ENCODE data around the gene SF3B4. TPM values are rescaled to one million over a fixed set of nuclear protein-coding genes. Genes with fewer than 3 reads are reported as not detected.

SF3B4 gene
- total and polyA plus RNA-seq, 2 of the 13 experiments (the other 11 are each of a cell fraction or from before 2014, with no cell fraction given): 13.8 to 14.8 TPM

- TF ChIP-seq ZBTB26 (CRISPR knock-in tag; IDR thresholded peaks at IDR 0.05; ENCODE audit: borderline replicate concordance): no peak
- no peak for TF ChIP-seq ZNF737 (CRISPR knock-in tag; IDR thresholded peaks at IDR 0.05; ENCODE audit: borderline replicate concordance)
- TF ChIP-seq ZBTB44 (CRISPR knock-in tag; IDR thresholded peaks at IDR 0.05): 0 out of 2 replicates have a peak, but pooled peaks have one; percentile 41
- peak; percentile 69; the same call in 1 of the 2 replicates for TF ChIP-seq CCDC6 (CRISPR knock-in tag; IDR thresholded peaks at IDR 0.05)
- TF ChIP-seq ZNF326 (CRISPR knock-in tag; IDR thresholded peaks at IDR 0.05; ENCODE audit: borderline replicate concordance): no peak
- no peak for TF ChIP-seq RAD51 (IDR thresholded peaks at IDR 0.05; ENCODE audit: borderline replicate concordance)
- peak; percentile 3; the same call in 1 of the 2 replicates for TF ChIP-seq ELF3 (CRISPR knock-in tag; IDR thresholded peaks at IDR 0.05)
- peak; percentile 87; the same call in 1 of the 2 replicates for TF ChIP-seq GTF2F1 (IDR thresholded peaks at IDR 0.05; ENCODE audit: low read length)
- TF ChIP-seq WIZ (CRISPR knock-in tag; IDR thresholded peaks at IDR 0.05): no peak; the same call in 1 of the 2 replicates
- TF ChIP-seq EP300 (IDR thresholded peaks at IDR 0.05; ENCODE audit: low read depth in 2 of 2, low read length in 2 of 2): no peak
- 0 out of 2 replicates have a peak, but pooled peaks have one; percentile 7 for TF ChIP-seq EP300 (CRISPR knock-in tag; IDR thresholded peaks at IDR 0.05; ENCODE audit: borderline replicate concordance)
- no peak for TF ChIP-seq MZF1 (CRISPR knock-in tag; IDR thresholded peaks at IDR 0.05; ENCODE audit: borderline replicate concordance)
- peak; percentile 74 for TF ChIP-seq HOXA5 (CRISPR knock-in tag; IDR thresholded peaks at IDR 0.05)
- no peak for TF ChIP-seq FOXA1 (IDR thresholded peaks at IDR 0.05)
- peak; percentile 41 for TF ChIP-seq FOXA1 (CRISPR knock-in tag; IDR thresholded peaks at IDR 0.05)
- no peak for TF ChIP-seq ZHX1 (CRISPR knock-in tag; IDR thresholded peaks at IDR 0.05; ENCODE audit: low read depth)
- no peak for TF ChIP-seq NCOR1 (IDR thresholded peaks at IDR 0.05; ENCODE audit: borderline replicate concordance, low read length)
- TF ChIP-seq, protein P1, sequence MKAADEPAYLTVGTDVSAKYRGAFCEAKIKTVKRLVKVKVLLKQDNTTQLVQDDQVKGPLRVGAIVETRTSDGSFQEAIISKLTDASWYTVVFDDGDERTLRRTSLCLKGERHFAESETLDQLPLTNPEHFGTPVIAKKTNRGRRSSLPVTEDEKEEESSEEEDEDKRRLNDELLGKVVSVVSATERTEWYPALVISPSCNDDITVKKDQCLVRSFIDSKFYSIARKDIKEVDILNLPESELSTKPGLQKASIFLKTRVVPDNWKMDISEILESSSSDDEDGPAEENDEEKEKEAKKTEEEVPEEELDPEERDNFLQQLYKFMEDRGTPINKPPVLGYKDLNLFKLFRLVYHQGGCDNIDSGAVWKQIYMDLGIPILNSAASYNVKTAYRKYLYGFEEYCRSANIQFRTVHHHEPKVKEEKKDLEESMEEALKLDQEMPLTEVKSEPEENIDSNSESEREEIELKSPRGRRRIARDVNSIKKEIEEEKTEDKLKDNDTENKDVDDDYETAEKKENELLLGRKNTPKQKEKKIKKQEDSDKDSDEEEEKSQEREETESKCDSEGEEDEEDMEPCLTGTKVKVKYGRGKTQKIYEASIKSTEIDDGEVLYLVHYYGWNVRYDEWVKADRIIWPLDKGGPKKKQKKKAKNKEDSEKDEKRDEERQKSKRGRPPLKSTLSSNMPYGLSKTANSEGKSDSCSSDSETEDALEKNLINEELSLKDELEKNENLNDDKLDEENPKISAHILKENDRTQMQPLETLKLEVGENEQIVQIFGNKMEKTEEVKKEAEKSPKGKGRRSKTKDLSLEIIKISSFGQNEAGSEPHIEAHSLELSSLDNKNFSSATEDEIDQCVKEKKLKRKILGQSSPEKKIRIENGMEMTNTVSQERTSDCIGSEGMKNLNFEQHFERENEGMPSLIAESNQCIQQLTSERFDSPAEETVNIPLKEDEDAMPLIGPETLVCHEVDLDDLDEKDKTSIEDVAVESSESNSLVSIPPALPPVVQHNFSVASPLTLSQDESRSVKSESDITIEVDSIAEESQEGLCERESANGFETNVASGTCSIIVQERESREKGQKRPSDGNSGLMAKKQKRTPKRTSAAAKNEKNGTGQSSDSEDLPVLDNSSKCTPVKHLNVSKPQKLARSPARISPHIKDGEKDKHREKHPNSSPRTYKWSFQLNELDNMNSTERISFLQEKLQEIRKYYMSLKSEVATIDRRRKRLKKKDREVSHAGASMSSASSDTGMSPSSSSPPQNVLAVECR (CRISPR knock-in tag; IDR thresholded peaks at IDR 0.05; ENCODE audit: borderline replicate concordance): peak; percentile 62; the same call in 1 of the 2 replicates
These were observed 41.0 kb downstream of the SF3B4 start (continued) for GRCh38 chr1:149886396-149887195.

All from HepG2 (cell line).